HCT116 (cell line): ENCODE data around the gene TRIM69.
"Not testable (repeated sequence)": the region's sequence is repeated elsewhere in the genome, so short reads cannot be mapped to it uniquely, and the experiment has no call there.

Experiments
- EZH2 ChIP-seq: fragments of 200-600 bp; sonication (generic); IDR thresholded peaks from 2 replicates; pipeline ENCODE4 v1.6.1; 2017; ENCODE audit warnings: antibody characterized with exemption, mixed run types
- YY1 ChIP-seq: IDR thresholded peaks from 2 replicates; pipeline ENCODE4 v1.6.1; 2011; ENCODE audit warnings: low read length, low read depth, moderate library complexity, mild to moderate bottlenecking; ENCODE audit not compliant: insufficient replicate concordance; ENCODE audit errors: extremely low read depth

DNA sequence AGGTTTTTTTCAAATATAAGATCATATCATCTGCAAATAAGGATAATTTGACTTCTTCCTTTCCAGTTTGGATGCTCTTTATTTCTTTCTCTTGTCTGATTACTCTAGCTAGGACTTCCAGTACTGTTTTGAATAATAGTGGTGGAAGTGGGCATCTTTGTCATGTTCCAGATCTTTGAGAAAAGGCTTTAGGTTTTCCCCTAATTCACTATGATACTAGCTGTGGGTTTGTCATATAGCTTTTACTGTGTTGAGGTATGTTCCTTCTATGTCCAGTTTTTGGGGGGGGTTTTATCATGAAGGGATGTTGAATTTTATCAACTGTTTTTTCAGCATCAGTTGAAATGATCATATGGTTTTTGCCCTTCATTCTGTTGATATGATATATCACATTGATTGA, 35.7 kb upstream of the TRIM69 start:
- not testable (repeated sequence) for TF ChIP-seq YY1, EZH2
